Measurements from ENCODE around the gene PFDN2. TPM values are rescaled to one million over a fixed set of nuclear protein-coding genes. Genes with fewer than 3 reads are reported as not detected.

PFDN2 gene
- total RNA-seq, 1 donor from 2014 or later, result 132 TPM

DNA sequence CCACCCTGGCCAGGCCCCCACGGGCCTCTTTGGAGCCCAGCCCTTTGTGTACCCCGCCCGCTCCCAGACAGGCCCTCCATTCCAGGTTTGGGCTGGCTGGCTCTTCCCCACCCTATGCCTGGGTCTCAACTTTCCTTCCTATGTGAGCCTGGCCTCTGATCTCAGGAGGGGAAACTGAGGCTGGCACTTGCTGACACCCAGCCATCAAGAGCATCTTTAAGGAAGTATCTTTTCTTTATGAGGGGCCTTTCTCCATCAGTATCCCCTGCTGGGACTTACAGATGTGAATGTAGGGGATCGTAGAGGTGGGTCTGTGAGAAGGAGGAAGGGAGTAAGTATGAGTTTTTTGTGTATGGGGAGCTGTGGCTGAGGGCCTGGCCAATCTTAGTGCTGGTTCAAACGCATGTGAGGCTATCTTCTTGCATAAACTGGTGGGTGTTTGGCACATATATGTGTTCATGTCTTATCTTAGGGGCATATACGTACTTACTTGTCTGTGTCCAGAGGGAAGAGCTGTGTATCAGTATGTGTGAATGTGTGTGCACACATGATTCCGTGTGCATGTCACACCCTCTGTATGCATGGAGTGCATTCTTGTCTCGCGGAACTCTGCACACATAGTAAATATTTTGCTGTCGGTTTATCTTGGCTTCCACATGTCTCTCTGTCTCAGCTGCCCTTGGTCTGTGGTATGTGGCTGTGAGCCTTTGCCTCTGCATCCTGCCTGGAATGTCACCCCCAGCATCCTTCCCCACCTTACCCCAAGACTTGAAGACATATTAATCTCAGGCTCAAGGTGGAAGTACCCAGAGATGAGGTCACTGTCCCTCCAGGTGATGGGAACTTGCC lies 33.9 kb downstream of the PFDN2 start:
- no peaks in the 10 kb centered on the region for H3K36me3 ChIP-seq (ENCODE audit: control insufficient read depth, insufficient read depth, low read length)
- TF ChIP-seq, protein P1, sequence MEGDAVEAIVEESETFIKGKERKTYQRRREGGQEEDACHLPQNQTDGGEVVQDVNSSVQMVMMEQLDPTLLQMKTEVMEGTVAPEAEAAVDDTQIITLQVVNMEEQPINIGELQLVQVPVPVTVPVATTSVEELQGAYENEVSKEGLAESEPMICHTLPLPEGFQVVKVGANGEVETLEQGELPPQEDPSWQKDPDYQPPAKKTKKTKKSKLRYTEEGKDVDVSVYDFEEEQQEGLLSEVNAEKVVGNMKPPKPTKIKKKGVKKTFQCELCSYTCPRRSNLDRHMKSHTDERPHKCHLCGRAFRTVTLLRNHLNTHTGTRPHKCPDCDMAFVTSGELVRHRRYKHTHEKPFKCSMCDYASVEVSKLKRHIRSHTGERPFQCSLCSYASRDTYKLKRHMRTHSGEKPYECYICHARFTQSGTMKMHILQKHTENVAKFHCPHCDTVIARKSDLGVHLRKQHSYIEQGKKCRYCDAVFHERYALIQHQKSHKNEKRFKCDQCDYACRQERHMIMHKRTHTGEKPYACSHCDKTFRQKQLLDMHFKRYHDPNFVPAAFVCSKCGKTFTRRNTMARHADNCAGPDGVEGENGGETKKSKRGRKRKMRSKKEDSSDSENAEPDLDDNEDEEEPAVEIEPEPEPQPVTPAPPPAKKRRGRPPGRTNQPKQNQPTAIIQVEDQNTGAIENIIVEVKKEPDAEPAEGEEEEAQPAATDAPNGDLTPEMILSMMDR (IDR thresholded peaks at IDR 0.05; ENCODE audit: insufficient read depth, low read length, poor library complexity, severe bottlenecking), result no peak
- no peak overlapping the region for H3K4me3 ChIP-seq (ENCODE audit: low read depth, low read length)
- DNase-seq (ENCODE audit: low read depth), result no peak
- peaks cover 4% of the 10 kb centered on the region for H3K27me3 ChIP-seq (ENCODE audit: control insufficient read depth, insufficient read depth, low read length)

DNA sequence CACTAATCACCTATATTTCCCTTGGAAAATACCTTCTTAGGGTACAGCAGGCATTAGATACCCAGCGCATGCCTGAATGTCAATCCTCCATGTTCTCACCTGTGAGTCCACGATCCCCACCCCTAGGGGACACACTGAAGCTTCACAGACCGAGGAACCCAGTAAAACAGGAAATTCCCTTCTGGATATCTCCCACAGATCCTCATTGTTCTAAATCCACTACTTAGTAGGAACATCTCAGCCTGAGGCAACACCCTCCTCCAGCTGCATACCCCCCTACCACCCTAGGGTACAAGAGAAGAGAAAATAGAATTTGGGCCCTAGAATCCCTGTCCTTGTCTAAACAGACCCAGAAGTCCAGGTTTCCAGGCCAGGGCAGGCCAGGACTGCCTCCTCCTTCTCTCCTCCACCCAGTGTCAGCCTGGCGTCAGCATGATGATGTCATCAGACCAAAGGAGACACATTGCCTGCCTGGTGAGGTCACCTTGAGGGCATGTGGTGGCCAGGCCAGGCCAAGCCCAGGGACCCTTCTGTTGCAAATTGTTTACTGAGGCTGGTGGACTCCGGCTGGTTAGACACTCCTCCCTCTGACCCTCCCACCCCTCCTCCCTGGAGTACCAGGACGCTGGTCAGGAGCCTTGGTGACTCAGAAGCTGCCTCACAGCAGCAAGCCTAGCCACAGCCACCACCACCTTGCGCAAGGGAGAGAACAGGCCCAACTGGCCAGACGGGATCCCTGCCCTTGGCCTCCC lies 34.7 kb downstream of the PFDN2 start:
- TF ChIP-seq, protein P1 (IDR thresholded peaks at IDR 0.05; ENCODE audit: insufficient read depth, low read length, poor library complexity, severe bottlenecking), result no peak
- DNase-seq (ENCODE audit: low read depth), result peak; percentile 85

DNA sequence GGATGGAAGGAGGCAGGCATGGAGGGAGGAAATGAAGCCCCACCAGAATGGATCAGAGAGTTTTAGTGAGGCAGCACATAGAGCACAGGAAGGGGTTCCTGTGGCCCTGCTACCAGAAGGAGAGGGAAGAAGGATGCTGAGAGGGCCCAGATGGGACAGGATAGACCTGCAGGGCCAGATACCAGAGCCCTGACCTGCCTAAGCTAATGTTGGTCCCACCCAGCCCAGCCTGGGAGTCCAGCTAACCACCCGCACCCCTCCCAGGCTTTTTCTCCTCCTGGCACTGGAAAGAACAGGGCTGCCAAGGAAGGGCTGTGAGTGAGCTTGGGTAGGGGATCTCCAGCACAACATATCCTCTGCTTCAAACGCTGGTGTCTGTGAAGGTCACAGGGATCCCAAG lies 35.4 kb downstream of the PFDN2 start:
- no peak overlapping the region for H3K4me3 ChIP-seq (ENCODE audit: low read depth, low read length)
- TF ChIP-seq, protein P1 (IDR thresholded peaks at IDR 0.05; ENCODE audit: insufficient read depth, low read length, poor library complexity, severe bottlenecking), result no peak
- no peaks in the 10 kb centered on the region for H3K36me3 ChIP-seq (ENCODE audit: control insufficient read depth, insufficient read depth, low read length)
- H3K27me3 ChIP-seq (ENCODE audit: control insufficient read depth, insufficient read depth, low read length), result peaks cover 4% of the 10 kb centered on the region
- DNase-seq (ENCODE audit: low read depth), result no peak

More for the DNA sequence above, 34.7 kb downstream of the PFDN2 start:
- no peak overlapping the region for H3K4me3 ChIP-seq (ENCODE audit: low read depth, low read length)
- peaks cover 4% of the 10 kb centered on the region for H3K27me3 ChIP-seq (ENCODE audit: control insufficient read depth, insufficient read depth, low read length)
- no peaks in the 10 kb centered on the region for H3K36me3 ChIP-seq (ENCODE audit: control insufficient read depth, insufficient read depth, low read length)

DNA sequence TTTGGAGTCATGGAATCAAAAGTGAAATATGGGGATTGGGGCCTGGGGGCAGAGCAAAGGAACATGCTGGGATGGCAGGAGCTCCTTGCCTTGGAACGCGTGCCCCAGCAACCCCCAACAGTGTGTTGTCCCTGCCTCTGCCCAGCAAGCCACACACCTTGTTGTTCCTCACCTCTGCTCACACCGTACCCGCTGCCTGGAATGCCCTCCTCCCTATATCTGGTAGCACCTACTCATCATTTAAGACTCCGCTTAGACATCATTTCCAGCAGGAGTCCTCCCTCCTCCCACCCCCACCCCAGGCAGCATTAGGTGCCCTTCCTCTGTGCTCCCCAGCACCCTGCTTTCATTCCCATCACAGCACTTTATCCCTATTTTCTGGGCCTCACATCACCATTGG lies 36.3 kb downstream of the PFDN2 start:
- H3K27me3 ChIP-seq (ENCODE audit: control insufficient read depth, insufficient read depth, low read length), result peaks cover 4% of the 10 kb centered on the region
- TF ChIP-seq, protein P1 (IDR thresholded peaks at IDR 0.05; ENCODE audit: insufficient read depth, low read length, poor library complexity, severe bottlenecking), result no peak
- H3K36me3 ChIP-seq (ENCODE audit: control insufficient read depth, insufficient read depth, low read length), result no peaks in the 10 kb centered on the region
- H3K4me3 ChIP-seq (ENCODE audit: low read depth, low read length), result no peak overlapping the region
- no peak for DNase-seq (ENCODE audit: low read depth)

GRCh38 chr1:161080441-161081405 lies 37.1 kb downstream of the PFDN2 start:
- DNase-seq (ENCODE audit: low read depth), result no peak
- Histone ChIP-seq H3K4me3 (ENCODE audit: low read depth, low read length) (no peak overlapping the region), H3K36me3 (ENCODE audit: control insufficient read depth, insufficient read depth, low read length) (no peaks in the 10 kb centered on the region), H3K27me3 (ENCODE audit: control insufficient read depth, insufficient read depth, low read length) (peaks cover 4% of the 10 kb centered on the region)
- TF ChIP-seq, protein P1 (IDR thresholded peaks at IDR 0.05; ENCODE audit: insufficient read depth, low read length, poor library complexity, severe bottlenecking), result no peak

Measured in kidney epithelial cell (primary cell).